Fibroblast of peridontal ligament (primary cell): ENCODE measurements around the gene SLC4A2.

Experiments
- DNase-seq: peaks from one replicate; pipeline ENCODE4 v3.0.0-alpha.2; 2010; ENCODE audit errors: extremely low read depth

Gene SLC4A2

DNA sequence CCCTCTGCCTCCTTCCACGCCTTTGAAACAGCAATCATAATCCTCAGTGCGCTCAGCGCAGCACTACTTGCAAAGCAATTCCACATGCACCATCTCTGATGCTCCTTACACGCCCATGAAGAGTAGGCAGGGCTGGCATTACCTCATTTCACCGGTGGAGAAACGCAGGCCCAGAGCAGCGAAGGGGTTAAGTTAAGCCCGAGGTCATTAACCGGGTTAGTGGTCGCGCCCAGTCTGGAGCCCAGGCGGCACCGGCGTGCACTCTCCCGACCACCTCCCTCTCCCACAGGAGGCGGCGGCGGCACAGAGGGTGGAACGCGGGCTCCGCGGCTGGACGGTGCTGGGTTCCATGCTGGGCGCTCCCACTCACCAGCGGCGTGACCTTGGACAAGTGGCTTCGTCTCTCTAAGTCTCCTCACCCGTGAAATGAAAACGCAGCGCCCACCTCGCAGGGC, 20.7 kb downstream of the SLC4A2 start:
- peak; percentile 32 for DNase-seq

DNA sequence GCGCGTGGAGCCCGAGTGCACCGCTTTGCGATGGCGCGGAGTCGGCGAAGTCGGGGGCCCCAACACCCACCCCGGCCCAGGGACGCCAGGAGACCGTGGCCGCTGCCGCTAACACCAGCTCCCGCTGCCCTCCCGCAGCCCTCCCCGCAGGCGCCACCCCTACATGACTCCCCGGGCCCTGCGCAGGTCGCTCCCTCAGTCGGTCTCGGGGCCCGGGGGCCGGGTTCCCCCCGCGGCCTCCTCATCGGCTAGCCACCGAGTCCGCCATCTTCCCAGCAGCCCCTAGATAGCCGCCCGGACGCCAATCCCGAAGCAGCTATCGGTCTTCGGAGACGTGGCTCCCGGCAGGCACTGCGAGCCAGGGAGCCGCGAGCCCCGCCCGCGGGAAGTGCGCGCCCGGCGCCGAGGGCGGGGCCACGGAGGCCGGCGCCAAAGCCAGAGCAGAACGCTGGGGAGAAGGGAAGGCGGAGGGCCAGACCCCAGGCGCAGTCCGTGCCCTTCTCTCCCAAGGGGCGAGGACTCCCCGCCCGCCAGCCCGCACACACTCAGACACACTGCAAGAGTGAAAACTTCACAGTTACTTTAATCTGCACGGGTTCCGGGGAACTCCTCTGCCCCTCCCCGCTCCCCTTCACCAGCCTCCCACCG, 21.3 kb downstream of the SLC4A2 start, which contains the start of gene FASTK:
Gene FASTK, minus strand, starts transcription at position 288 of the 648 bp plus-strand sequence. Its CDS starts 43 bp downstream, at position 245.
- DNase-seq: peak; percentile 84

DNA sequence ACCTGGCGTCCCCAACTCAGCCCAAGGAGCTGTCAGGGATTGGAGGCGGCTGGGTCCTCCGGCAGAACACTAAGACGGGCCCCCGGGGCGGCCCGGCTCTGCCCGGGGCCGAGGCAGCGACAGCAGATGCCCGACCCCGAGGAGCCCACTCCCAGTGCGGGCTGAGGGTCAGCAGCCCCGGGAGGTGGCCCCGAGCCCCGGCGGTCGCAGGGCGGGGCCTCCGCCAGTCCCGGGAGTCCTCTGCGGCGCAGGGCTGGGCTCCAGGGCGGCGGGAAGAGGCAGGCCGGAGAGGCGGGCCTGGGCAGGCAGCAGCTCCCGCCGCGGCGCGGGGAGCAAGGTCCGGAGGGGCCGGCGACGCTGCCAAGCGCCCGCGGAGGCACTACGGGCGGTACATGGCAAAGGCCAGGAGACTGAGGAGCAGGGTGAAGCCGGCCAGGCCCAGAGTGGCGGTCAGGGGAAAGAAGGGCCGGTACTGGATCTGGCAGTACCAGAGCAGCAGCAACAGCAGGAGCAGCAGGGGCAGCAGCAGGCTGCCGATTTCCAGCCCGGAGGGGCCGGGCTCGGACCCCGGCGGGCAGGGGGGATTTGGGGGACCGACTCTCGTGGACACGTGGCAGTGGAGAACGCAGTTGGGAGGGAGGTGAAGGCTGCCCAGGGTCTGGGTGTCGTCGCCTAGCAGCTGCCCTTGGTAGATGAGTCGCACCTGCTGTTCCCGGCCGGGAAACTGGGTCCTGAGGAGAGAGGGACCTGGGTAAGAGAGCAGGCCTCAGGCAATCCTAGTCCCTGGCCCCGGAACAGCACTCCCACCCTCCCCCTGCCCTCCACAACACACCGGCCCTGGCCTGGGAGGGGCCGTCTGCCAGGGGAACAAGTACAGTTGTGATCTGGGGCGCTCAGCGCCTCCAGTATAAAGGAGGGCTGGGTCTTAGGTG, 22.0 kb downstream of the SLC4A2 start:
- DNase-seq: no peak

DNA sequence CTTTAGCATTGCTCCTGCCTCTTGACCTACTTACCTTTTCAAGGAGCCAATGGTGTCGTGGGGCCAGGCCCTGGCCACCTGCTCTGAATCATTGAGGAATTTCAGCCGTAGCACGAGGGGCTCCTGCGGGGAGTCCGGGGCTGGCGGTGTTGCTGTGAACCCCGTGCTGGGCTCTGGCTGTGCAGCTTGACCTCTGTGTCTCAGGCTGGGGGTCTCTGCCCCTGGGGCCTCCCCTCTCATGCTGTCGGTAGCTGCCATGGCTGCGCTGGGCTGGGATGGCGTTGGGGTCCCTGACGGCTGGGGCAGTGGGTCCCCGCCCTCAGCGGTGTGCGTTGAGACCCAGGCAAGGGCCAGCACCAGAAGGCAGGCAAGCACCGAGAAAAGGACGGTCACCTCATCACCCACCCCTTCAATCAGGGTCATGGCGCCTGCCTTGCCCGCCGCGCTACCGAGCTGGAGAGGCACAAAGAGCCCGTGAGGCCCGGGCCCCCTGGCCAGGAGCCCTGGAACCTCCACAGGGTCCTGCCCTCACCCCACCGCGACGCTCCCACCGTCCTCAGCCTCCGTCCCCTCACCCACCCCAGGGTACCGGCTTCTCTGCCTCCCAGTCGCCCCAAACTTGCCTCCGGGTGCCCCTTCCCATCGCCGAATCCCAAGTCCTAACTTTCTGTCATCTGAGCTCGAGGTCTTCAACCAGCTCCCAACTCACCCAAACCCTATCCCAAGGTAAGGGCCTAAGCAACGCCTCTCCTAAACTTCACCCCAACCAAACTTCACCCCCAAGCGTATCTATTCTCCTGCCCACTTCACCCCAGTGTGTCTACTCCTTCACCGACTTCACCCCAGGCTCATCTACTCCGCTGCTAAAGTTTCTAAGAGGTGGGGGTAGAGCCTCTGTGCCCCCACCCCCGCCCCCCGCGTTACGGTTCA, 23.0 kb downstream of the SLC4A2 start:
- no peak for DNase-seq

DNA sequence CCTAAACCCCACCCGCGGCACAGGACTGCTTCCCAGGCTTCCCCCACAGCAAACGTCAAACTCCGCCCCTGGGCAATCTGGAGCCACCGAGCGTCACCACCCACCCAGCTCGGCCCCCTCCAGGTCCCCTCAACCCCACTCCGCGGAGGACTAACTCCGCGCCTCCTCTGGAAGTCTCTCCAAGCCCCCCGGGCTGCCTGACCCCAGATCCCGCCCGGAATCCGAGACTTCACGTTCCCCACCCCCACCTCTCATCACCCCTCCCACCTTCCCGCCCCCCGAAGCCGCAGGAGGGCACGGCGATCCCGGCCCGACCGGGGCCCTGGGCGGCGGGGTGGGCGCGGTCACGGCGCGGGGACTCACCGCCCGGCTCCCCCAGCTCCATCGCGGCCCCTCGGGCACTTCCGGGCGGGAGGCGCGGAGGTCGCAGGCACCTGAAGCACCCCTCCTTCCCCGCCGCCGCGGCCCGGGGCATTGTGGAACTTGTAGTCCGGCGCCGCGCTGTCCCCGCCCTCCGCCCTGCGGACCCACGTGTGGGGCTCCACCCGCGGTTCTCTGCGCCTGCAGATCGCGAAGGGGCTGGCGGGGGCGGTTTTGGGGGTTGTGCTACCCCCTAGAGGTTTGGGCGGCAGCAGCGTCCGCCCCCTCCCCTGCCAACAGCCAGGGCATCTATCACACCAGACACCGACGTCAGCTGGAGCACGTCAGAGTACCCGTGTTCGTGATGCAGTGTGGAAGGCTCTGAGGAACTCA, 23.9 kb downstream of the SLC4A2 start, which contains the start of gene TMUB1:
Gene TMUB1, minus strand, starts transcription at position 423 of the 753 bp plus-strand sequence. CDS start 930 bp downstream, outside the sequence.
- no peak for DNase-seq

DNA sequence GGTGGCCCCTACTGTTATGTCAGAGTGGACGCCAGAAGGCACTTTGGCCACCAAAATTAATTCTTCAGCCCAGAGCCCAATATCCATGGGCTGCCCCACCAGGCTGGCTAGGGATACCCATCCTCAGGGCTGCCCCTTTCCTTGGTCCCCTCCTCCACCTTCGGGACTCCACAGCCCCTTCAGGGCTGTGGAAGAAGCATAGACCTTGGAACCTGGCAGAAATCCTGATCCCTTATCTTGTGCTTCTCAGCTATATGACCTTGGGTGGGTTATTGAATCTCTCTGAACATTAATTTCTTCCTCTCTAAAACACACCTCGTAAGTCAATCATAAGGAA, 24.4 kb downstream of the SLC4A2 start:
- no peak for DNase-seq

DNA sequence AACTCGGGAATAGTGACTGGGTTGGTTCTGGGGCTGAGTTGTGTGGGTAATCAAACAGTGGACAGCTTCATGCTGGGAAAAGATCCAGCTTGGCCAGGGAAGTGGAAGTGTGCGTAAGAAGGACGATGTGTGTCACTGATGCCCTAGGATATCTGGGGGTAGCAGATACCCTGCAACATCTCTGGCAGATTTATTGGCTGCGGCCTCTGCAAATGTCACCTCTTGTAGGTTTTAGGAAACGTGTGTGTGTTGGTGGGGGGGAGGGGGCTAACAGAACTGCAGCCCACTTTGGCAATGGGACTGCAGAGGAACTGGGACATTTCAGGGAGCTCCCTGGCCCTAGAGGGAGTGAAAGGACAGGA, 25.9 kb downstream of the SLC4A2 start:
- no peak for DNase-seq

DNA sequence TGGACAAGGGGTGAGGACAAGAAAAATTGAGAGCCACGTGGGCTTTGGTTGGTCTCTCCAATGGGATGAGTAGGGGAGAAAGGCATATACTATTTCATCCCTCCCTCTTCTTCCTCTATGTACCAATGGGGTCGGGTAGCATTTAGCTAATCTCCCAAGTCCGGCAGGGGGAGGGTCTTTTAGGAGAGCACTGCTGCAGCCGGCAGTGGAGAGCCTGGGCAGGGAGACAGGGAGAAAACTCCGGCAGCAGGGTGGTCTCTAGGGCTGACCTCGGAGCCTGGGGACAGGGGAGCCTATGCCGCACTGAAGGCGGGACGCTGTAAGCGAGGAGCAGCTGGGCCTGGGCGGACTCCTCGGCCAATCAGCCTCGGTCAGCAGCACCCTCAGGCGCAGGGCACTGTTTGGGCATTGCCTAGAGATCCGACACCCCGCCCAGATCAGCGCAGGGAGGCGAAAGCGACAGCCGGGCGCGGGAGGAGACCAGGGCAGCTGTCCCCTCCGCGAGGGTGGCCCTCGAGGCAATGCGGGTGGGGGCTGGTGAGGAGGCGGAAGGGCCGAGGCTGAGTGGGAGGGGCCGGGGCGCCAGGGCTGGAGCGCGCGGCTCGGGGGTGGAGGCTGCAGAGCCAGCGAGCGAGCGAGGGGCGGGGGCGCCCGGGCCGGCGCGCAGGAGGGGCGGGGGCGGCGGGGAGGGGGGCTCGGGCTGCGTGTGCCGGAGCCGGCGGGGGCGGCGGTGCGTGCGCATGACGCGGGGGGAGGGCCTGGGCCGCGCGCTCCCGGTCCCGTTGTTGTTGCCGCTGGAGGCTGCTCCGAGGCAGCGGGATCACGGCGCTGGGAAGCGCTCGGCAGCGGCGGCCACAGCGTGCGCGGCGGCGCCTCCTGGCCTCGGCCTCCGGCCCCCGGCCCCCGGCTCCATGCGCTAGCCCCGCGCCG, 26.6 kb downstream of the SLC4A2 start, which contains the start of gene AGAP3:
Gene AGAP3, plus strand, starts transcription at position 785 of the 930 bp plus-strand sequence. CDS start 267 bp downstream, outside the sequence.
- DNase-seq: peak; percentile 55

DNA sequence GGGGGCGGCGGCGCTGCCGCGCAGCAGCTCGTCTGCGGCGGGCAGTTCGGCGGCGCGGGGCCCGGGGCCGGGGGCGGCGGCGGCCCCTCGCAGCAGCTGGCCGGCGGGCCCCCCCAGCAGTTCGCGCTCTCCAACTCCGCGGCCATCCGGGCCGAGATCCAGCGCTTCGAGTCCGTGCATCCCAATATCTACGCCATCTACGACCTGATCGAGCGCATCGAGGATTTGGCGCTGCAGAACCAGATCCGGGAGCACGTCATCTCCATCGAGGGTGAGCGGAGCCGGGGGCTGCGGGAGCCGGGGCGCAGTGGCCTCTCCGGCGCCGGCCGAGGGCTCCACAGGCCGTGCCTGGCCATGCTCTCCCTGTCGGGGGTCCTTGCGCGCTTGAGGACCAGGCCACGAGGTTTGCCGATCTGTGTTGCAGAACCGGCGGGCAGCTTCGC, 27.4 kb downstream of the SLC4A2 start:
- DNase-seq: peak; percentile 38

DNA sequence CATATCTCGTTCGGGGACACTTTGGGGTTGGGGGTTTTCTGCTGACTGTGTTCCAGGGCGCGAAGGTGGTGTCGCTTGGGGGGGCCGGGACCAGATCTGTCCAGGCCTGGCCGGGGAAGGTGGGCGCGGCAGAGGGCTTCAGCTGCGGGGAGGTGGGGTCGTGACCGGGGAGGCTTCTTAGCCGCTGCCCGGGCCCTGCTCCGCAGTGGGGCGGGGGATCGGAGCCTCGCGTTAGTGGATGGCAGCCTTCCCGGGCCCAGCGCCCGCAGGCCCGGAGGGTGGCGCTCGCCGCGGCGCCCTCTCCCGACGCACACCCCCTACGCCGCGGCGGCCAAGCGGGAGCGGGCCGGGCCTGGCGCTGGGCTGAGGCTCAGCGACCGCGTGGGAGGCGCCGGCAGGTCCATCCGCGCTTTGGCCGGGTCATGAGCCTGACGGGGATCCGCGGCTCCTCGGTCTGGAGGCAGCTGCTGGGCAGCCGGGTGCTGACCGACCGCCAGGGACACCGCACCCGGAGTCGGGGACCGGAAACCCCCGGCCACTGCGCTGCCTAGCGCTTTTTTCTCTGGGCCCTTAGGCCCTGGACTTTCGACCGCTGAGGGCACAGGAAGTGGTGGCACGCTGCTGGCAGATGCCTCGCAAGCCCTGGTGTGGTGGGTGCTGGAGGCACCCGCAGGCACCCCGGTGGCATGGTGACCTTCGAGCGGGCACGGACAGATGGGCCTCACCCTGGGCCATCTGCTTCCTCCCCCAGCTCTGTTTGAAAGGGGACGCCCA, 28.0 kb downstream of the SLC4A2 start:
- DNase-seq: peak; percentile 47

DNA sequence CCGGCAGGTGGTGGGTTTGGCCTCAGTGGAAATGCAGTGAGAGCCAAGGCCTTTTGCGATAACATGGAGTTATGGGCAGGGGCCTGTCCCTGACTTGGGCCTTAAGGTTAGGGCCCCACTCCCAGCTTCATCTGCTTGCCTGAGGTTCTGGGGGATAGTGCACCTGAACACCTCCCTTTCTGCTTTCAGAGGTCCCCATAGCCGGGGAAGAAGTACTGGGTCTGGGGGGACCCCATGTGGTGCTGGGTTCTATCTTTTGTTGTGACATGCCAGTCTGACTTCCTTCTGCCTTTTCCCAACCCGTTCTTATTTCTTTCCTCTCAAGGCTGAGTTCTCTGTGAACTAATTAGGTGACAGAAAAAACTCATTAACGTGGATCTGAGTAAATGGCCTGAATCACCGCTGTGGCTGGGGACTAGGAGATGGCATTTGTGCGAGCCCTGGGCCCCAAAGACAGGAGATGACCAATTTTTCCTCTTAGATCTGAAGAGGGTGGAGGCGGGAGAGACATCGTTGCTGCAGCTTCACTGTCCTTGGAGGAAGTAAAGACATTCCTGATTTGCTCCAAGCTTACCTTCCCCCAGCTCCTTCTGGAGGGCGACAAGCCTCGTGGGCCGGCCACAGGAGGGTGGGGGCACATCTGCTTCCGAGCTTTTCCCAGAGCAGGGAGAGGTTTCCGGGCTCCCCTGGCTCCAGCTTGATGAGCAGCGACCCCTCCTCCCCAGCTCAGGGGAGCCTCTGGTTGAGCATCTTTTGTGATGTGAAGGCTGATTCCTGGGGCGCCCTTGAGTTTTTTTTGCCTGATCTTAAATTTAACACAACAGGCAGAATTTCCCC, 28.8 kb downstream of the SLC4A2 start:
- DNase-seq: no peak

DNA sequence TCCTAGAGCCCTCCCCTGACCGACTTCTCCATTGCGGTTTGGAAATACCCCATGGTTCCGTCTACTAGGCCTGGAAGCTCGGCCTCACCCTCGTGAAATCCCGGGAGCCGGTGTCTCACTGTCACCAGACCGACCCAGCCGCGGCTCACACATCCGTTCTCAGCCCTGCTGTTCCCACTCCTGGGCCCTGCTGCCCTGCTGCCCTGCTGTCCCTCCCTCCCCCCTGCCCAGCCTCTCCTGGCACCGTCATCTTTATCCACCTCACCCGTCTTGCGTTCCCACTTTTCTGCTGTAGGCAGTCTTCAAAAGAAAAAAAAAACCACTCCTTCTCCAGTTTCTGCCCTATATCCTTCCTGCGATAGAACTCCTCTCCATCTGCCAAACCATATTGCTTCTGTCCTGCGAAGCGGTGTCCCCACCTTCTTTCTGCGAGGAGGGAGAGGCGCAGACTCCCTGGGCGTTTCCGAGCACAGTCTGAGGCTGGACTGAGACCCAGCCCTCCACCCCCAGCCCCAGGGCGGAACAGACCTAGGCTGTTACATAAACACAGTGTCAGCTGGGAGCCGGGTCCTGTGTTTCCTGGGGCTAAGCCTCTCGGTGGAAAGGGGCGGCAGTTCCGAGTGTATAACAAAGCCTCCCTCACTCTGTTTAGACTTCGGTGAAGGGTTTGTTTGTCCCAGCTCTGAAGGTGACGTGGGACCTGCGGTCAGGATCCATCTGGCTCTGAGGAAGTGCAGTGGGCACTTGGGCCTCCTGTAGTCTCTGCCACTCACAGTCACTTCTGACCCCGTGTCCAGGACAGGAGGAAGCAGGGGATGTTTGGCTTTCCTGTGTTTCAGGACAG, 29.7 kb downstream of the SLC4A2 start:
- peak; percentile 52 for DNase-seq

DNA sequence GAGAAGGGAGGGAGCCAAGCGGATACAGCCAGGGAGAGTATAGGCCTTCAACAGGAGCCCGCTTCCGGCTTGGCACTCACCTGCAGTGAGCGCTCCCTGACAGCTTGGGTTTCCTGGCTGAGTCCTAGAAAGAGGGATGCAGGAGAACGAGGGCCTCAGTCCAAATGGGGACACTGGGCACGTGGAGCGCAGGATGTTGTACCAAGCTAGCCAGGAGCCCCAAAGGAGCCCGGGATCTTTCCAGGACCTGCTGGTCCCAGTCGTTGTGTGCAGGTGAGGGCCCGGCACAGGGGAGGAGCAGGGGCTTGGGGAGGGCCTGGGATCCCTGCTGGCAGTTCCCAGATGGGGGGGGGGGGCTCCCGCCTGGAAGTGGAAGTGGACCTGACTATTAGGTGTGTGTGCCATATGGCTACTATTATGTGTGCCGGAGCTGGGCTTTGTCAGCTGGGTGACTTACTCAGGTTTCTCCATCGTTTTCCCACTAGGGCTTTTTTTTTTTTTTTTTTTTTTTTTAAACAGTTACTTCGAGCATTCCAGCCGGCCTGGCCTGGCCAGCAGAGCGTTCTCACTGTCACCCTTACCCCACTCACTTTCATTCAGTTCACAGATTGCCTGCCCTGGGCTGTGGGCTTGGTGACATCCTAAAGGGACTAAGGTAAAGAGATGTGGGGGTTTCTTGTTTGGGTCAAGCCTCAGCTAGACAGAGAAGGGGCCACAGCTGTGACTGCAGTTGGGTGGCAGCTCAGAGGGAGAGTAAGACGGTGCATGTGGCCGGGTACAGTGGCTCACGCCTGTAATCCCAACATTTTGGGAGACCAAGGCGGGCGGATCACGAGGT, 30.7 kb downstream of the SLC4A2 start:
- DNase-seq: no peak

DNA sequence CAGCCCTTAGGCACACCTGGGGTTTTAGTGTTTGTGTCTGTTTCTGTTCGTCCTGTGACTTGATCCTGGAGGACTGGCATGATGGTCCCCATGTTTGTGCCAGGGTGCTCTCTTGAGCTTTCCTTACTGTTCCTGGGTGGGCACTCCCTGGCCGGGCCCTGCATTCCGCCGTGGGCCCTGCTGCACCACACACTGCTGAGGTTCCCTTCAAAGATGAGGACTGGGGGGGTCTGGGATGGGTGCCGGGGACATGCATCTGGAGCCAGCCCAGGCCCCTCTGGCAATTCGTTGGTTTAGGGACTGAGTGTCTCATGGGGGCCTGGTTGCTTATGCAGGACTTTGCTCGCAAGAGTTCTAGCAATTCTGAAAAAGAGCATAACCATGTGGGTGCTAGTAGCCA, 31.6 kb downstream of the SLC4A2 start:
- DNase-seq: no peak

DNA sequence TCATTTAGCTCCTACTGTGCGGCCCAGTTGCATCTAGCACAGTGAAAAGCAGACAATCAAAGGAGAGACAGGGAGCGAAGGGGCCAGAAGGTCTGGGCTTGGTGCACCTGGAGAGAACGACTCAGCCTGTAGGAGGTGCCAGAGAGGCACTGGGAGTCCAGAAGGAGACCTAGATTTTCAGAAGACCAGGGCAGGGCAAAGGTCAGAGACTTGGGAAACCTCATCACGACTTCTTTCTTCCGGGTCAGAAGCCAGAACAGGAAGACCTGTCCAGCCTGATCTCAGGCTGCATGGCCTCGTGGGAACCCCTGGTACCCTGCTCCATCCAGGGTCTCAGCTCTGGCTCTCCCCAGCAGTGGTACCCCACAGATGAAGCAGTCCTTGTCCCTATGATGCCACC, 32.0 kb downstream of the SLC4A2 start:
- DNase-seq: no peak

DNA sequence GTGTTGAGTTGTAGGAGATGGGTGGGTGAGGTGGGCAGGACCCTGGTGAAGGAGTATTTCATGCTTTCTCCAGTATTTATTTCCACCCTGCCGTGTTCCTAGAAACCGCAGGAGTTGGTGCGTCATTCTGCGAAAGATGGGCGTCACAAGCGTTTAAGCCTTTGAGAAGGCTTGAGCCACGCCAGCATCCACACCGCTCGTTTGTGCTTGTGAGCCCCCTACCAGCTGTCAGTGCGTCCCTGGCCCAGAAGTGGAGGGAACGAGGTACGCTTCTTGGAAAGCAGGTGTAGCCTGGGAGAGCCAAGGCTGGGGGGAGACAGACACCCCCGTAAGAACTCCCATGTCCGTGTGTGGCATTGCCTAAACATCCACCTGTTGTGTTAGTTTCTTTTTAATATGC, 32.6 kb downstream of the SLC4A2 start:
- DNase-seq: no peak
